Activated T-cell treated with anti-CD3 and anti-CD28 coated beads, Interleukin-2, amount 50 U/mL, for 24 hours (primary cell): ENCODE data around the gene PAK5.

Source experiments
- DNase-seq: peaks from one replicate; pipeline ENCODE4 v3.0.0-alpha.2; 2020
- H3K27ac Mint-ChIP-seq: 2 replicates; pipeline ENCODE4 v1.8.0; 2020; ENCODE audit warnings: mild to moderate bottlenecking, mixed read lengths
- H3K27me3 Mint-ChIP-seq: 2 replicates; pipeline ENCODE4 v1.8.0; 2020; ENCODE audit warnings: mixed read lengths
- H3K36me3 Mint-ChIP-seq: 2 replicates; pipeline ENCODE4 v1.8.0; 2020; ENCODE audit warnings: low read depth, mixed read lengths
- H3K4me1 Mint-ChIP-seq: 2 replicates; pipeline ENCODE4 v1.8.0; 2020; ENCODE audit warnings: low read depth, mixed read lengths
- H3K4me3 Mint-ChIP-seq: 2 replicates; pipeline ENCODE4 v1.8.0; 2020; ENCODE audit warnings: mild to moderate bottlenecking, moderate library complexity, mixed read lengths
- H3K9me3 Mint-ChIP-seq: 2 replicates; pipeline ENCODE4 v1.8.0; 2020; ENCODE audit warnings: mixed read lengths

Gene PAK5

DNA sequence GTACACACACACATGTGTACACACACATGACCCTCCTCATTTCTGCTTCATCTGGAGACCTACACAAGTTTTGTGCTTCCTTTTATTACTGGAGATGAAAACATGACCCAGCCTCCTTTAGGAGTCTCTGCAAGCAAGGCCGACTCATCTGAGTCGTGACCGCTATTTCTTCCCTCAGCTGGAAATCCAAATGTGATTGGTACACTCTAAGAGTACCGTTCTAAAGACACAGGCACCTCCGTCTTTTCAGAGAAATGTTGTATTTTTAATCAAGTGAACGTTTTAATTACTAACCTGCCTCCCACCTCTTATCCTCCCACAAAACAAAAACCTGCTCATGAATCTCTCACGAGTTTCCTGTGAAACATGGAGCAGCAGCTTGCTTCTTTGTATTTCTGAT, 261.5 kb downstream of the PAK5 start:
- H3K27me3 Mint-ChIP-seq: peaks cover 5% of the 10 kb centered on the region
- no peak overlapping the region for H3K27ac Mint-ChIP-seq
- DNase-seq: no peak
- H3K36me3 Mint-ChIP-seq: no peaks in the 10 kb centered on the region
- no peak overlapping the region for H3K4me3 Mint-ChIP-seq
- no peaks in the 10 kb centered on the region for H3K9me3 Mint-ChIP-seq
- no peaks in the 10 kb centered on the region for H3K4me1 Mint-ChIP-seq

DNA sequence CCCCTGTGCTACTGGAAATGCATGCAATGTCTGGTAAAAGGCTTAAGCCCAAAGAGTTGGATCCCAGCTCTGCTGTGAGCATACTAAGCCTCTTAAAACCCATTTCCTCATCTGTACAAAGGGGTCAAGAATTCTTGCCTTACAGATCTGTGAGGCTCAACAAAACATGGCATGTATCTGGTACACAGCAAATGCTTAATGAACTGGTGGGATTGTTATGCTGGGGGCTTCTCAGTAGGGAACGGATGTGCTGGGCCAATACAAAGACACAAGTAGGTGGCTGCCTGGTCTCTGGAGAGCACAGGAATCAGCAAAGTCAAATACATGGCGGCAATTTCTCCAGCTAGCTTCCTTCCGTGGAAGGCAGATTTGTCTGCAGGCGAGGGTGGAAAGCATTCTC, 262.2 kb downstream of the PAK5 start:
- no peaks in the 10 kb centered on the region for H3K36me3 Mint-ChIP-seq
- H3K27ac Mint-ChIP-seq: no peak overlapping the region
- H3K4me3 Mint-ChIP-seq: no peak overlapping the region
- H3K9me3 Mint-ChIP-seq: no peaks in the 10 kb centered on the region
- H3K4me1 Mint-ChIP-seq: no peaks in the 10 kb centered on the region
- DNase-seq: no peak
- H3K27me3 Mint-ChIP-seq: peaks cover 5% of the 10 kb centered on the region

DNA sequence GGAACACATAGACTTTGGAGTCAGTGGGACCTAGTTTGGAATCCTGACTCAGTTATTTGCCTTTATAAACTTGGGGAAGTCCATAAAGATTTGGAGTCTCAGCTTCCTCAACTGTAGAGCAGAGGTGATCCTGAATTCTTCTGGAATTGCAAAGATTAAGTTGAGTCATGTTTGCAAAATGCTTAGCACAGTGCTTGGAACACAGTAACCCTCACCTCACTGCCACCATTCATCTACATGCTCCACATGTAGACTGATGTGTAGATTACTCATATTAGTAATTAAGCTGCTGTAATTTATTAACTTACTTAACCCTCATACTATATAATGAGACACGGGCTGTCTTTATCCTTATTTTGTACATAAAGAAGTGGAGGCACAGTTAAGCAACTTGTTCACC, 263.0 kb downstream of the PAK5 start:
- no peak for DNase-seq
- Mint-ChIP-seq H3K27me3 (peaks cover 5% of the 10 kb centered on the region), H3K27ac (no peak overlapping the region), H3K9me3 (peaks cover 2% of the 10 kb centered on the region), H3K4me3 (no peak overlapping the region), H3K36me3 (no peaks in the 10 kb centered on the region), H3K4me1 (no peaks in the 10 kb centered on the region)

DNA sequence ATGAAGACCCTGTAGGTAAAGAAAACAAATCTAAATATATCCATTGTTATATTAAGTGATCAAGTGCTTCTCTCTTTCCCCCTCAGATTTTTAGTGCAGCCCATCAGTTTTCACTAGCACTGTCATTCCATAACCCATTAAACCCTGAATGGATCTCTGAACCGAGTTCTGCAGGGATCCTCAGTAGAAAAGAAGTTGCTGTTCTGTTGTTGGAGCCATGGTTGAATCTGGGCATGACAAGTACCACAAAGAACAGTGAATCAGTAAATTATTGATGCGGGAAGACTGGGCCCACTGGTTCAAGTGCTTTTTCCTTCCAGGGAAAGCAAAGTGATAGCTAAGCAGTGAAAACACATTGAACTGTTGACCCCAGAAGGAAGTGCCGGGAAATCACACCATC, 264.1 kb downstream of the PAK5 start:
- Mint-ChIP-seq H3K27ac (no peak overlapping the region), H3K36me3 (no peaks in the 10 kb centered on the region), H3K9me3 (peaks cover 2% of the 10 kb centered on the region), H3K4me1 (no peaks in the 10 kb centered on the region), H3K4me3 (no peak overlapping the region), H3K27me3 (peaks cover 5% of the 10 kb centered on the region)
- DNase-seq: no peak

DNA sequence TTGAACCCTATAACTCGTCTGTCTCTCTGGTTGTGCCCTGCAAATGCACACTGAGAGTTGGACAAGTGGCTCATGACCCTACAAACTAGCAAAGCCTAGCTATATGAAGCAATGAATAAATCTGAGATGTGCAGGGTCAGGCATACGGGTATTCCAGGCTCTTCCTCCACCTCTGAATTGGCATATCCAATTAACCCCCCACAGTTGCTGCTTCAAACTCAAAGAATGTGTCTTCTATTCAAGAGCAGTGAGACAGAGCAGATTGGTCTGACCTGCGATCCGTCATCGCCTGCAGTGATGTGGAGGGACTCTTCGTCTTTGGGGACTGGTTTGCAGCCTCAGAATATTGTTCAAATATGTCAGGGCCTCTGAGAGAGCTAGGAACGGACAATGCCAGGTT, 264.7 kb downstream of the PAK5 start:
- no peaks in the 10 kb centered on the region for H3K36me3 Mint-ChIP-seq
- H3K4me1 Mint-ChIP-seq: no peaks in the 10 kb centered on the region
- no peak for DNase-seq
- peaks cover 2% of the 10 kb centered on the region for H3K9me3 Mint-ChIP-seq
- peaks cover 5% of the 10 kb centered on the region for H3K27me3 Mint-ChIP-seq
- H3K27ac Mint-ChIP-seq: no peak overlapping the region
- H3K4me3 Mint-ChIP-seq: no peak overlapping the region

DNA sequence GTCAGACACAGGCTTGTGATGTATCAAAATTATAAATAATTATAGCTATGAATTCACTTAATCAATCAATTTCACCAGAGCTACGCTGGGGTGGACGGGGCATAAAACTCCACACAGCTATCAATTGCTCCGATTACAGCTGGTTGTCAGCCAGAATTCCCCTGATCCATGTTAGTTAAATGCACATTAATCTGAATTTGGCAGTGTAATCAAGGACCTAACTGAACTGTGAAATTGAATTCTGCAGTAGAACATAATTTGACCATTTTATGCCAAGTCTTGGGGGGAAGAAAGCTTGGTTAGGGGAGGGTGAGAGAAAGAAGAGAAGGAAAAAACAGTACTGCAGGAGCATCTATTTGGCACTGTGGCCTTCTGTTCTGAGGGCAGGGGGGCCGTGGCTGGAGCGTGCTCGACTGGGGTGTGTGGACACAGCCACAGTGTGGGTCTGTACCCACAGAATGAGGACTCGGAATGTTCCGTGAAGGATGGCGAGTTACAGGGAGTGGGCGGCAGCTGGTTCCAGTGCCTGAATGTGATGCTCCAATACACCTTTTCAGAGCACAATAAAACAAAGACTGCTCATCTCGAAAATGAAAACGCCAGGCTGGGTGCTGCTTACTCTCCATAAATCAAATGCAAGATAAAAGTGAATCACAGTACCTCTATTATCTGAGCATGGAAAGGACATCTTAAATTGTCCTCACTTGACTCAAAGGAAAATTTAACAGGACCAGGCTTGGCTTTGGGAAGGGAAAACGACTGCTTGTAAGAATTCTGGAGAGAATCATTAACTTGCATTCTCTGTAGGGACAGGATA, 265.3 kb downstream of the PAK5 start:
- Mint-ChIP-seq H3K27ac (no peak overlapping the region), H3K4me3 (no peak overlapping the region), H3K36me3 (no peaks in the 10 kb centered on the region), H3K9me3 (peaks cover 2% of the 10 kb centered on the region), H3K4me1 (no peaks in the 10 kb centered on the region), H3K27me3 (peaks cover 5% of the 10 kb centered on the region)
- DNase-seq: no peak

DNA sequence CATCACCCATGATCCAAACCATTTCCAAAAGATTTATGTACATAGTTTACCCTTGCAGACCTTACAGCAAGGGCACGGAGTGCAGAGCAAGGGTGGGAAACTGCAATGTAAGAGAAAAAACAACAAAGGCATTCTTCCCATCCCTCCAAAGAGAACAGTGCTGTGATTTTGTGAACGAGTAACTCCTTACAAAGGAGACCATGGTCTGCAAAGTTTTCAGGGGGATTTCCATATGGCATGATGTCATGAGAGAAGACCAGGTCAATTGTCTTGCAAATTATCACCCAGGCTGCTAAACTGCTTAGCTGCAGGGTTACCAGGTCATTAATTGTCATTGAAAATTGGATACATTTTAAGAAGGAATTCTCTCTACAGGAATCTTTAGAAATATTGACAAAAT, 266.2 kb downstream of the PAK5 start:
- Mint-ChIP-seq H3K27me3 (peaks cover 5% of the 10 kb centered on the region), H3K9me3 (peaks cover 2% of the 10 kb centered on the region), H3K4me3 (no peak overlapping the region), H3K27ac (no peak overlapping the region), H3K36me3 (no peaks in the 10 kb centered on the region), H3K4me1 (no peaks in the 10 kb centered on the region)
- DNase-seq: no peak

DNA sequence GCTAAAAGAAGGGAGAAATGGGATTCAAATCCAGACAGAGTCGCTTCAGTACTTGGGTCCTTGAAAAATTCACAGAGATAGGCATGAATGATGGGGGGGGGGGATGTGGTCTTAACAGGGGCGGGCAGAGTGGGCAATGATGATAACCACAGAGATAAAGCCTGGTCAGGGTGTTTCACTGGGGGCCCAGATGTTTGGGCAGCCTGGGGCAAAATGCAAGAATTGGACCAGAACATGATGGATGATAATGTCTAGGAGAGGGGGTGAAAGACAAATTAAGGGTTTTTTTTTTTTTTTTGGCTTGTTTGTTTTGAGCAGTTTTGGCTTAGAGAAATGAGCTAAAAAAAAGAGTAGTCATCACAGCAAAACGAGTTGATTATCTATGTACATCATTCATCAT, 267.1 kb downstream of the PAK5 start:
- Mint-ChIP-seq H3K4me3 (no peak overlapping the region), H3K4me1 (no peaks in the 10 kb centered on the region), H3K27ac (no peak overlapping the region), H3K27me3 (peaks cover 5% of the 10 kb centered on the region), H3K9me3 (peaks cover 2% of the 10 kb centered on the region), H3K36me3 (no peaks in the 10 kb centered on the region)
- DNase-seq: no peak

DNA sequence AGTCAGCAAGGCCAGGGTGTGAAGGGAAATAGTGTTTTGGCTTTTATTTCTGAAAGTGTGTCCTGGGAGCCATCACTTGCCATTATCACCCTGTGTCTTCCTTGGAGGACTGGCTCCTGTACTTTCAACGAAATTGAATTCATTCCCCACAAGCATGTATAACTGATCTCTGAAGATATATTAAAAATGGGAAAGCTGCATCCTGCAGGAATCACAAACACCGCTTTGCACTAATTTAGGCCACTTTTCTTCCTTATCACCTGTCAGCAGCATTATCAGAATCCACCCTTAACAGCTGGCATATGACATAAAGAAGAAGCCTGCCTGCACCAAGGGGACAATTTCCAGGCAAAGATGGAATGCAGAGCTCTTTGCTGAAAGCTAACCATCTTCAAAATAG, 268.3 kb downstream of the PAK5 start:
- Mint-ChIP-seq H3K9me3 (peaks cover 2% of the 10 kb centered on the region), H3K4me3 (no peak overlapping the region), H3K27ac (no peak overlapping the region), H3K36me3 (no peaks in the 10 kb centered on the region), H3K4me1 (no peaks in the 10 kb centered on the region), H3K27me3 (peaks cover 5% of the 10 kb centered on the region)
- DNase-seq: no peak

DNA sequence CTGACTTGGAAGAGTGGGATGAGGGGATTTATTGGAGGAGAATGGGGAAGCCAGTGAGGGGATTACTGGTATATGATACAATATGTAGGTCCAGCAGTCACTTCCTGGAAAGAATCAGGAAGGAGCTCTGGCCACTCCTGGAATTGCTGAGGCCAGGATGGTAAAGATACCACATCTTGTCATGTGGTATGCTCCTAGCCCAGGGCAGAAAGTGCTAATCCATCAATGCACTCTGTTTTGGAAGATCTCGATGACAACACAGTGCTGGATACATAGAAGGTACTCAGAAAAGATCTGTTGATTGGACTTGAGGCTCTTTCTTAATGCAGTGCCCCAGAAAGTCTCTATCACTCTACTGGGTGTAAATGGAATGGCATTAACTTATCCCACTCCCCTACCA, 271.9 kb downstream of the PAK5 start:
- no peak overlapping the region for H3K27ac Mint-ChIP-seq
- no peaks in the 10 kb centered on the region for H3K4me1 Mint-ChIP-seq
- H3K27me3 Mint-ChIP-seq: no peaks in the 10 kb centered on the region
- no peak overlapping the region for H3K4me3 Mint-ChIP-seq
- no peaks in the 10 kb centered on the region for H3K36me3 Mint-ChIP-seq
- no peak for DNase-seq
- H3K9me3 Mint-ChIP-seq: peaks cover 5% of the 10 kb centered on the region

DNA sequence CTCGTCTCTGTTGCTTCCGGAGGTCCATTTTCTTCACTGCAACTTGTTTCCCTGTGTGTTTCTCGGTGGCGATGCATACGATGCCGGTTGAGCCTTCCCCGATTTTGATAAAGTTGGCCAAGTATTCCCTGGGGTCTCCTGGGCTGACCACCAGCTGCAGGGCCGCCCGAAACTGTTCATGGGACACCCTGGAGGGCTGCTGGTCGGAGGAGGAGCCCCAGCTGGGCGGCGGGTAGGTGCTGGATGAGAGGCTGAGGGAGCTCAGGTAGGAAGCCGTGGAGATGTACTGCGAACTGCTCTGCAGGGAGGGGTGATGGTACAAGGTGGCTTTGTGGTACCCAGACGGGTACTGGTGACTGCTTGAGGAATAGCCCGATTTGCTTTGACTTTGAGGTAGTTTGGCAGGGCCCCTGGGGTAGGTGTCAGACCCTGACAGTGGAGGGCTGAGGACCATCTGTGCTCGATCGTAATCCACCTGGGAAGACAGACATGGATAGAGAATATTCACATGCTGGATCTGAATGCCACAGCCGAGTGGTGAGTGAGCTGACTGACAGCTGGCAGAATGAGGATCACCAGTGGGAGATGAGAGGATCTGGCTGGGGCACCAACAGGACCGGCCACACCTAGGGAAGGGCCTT, 272.8 kb downstream of the PAK5 start:
- H3K27ac Mint-ChIP-seq: no peak overlapping the region

DNA sequence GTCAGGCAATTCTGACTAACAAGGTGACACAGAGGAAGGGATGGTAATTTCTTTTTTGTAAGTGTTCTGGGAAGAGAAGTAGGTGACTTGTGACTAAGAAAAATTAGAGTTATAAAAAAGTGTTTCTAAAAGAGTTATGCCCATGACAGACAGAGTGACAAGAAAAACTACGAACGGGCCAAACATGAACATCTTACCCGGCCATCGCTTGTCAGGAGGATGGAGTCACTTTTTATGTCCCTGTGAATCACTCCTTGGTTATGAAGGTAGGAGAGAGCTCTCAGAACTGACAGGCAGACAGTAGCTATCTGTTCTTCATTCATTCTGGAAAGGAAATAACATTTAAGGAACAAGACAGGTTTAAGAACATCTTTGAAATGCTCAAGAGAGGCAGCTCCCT, 281.5 kb downstream of the PAK5 start:
- H3K4me1 Mint-ChIP-seq: no peaks in the 10 kb centered on the region
- H3K36me3 Mint-ChIP-seq: no peaks in the 10 kb centered on the region
- no peak overlapping the region for H3K27ac Mint-ChIP-seq
- DNase-seq: no peak
- H3K4me3 Mint-ChIP-seq: no peak overlapping the region
- no peaks in the 10 kb centered on the region for H3K27me3 Mint-ChIP-seq
- peaks cover 15% of the 10 kb centered on the region for H3K9me3 Mint-ChIP-seq

More for the DNA sequence above, 272.8 kb downstream of the PAK5 start:
- H3K4me3 Mint-ChIP-seq: no peak overlapping the region
- no peaks in the 10 kb centered on the region for H3K4me1 Mint-ChIP-seq
- no peaks in the 10 kb centered on the region for H3K36me3 Mint-ChIP-seq
- DNase-seq: no peak
- peaks cover 3% of the 10 kb centered on the region for H3K9me3 Mint-ChIP-seq
- no peaks in the 10 kb centered on the region for H3K27me3 Mint-ChIP-seq

DNA sequence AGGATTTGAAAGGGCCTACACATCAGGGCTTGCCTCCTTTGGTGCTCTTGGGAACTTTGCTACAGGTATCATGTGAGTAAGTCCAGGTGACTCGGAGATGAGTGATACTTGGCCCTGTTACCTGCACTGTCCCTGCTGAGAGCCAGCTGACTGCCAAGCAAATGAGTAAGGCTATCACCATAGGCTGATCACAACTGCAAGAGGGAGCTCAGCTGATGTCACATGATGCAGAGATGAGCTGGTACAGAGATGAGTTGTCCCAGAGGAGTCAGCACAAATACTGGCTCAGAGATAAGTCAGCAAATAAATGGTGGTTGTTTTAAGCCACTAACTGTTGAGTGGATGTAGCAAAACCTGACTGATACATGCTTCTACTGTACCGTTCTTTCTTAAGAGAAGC, 283.1 kb downstream of the PAK5 start:
- DNase-seq: no peak
- Mint-ChIP-seq H3K4me3 (no peak overlapping the region), H3K36me3 (no peaks in the 10 kb centered on the region)

DNA sequence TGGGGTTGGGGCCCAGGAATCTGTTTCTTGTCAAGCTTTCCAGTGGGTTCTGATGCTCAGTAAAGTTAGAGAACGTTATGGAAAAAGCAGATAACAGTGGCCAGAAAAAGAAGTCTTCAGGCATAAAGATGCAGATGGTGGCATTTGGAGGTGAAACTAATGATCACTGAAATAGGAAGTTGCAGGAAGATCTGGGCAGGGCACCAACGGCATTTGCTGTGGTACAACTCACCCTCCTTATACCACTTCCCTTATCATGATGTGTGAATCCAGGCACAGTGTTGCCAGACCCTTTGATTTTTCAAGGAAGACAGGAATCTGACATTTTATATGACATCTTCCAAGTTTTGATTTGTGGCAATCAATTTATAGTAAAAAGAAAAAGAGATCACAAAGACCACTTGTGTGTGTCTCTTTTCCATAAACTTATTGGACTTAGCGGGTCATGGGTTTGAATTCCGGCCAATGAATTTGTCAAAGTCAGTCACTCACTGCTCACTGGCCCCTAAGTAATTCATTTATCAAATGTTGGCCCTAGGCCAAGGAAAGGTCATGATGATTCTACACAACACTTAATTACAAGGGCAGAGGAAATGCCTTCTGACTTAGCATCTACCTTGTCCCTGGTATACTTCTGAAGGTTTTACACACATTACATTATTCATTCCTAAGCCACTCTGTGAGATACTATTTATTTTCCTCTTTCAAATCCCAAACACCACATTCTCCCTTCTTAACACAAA, 286.9 kb downstream of the PAK5 start:
- no peaks in the 10 kb centered on the region for H3K4me1 Mint-ChIP-seq
- no peak overlapping the region for H3K27ac Mint-ChIP-seq
- H3K9me3 Mint-ChIP-seq: peaks cover 15% of the 10 kb centered on the region
- no peak for DNase-seq
- no peak overlapping the region for H3K4me3 Mint-ChIP-seq
- no peaks in the 10 kb centered on the region for H3K27me3 Mint-ChIP-seq
- no peaks in the 10 kb centered on the region for H3K36me3 Mint-ChIP-seq

More for the DNA sequence above, 283.1 kb downstream of the PAK5 start:
- Mint-ChIP-seq H3K27ac (no peak overlapping the region), H3K27me3 (no peaks in the 10 kb centered on the region), H3K4me1 (no peaks in the 10 kb centered on the region), H3K9me3 (peaks cover 15% of the 10 kb centered on the region)

DNA sequence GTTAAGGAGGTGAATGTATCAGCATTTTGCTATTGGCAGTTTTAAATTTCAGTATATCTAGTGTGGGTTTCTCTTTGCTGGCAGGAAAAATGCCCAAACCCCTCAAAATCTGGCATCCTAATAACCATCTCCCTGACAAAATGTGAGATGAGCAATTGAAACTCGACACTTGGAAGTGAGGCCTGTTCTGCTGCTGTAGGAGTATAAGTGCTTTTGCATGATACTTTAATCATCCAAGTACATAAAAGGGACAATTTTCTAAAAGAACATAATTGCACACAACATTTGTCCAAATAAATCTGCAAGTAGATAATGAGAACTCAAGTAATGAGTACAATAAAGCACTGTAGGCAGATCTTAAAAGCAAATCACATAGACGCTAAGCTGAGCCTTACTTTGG, 288.0 kb downstream of the PAK5 start:
- H3K4me3 Mint-ChIP-seq: no peak overlapping the region
- no peaks in the 10 kb centered on the region for H3K27me3 Mint-ChIP-seq
- H3K27ac Mint-ChIP-seq: no peak overlapping the region
- H3K36me3 Mint-ChIP-seq: no peaks in the 10 kb centered on the region
- no peaks in the 10 kb centered on the region for H3K4me1 Mint-ChIP-seq
- H3K9me3 Mint-ChIP-seq: peaks cover 15% of the 10 kb centered on the region
- DNase-seq: no peak
